ENCODE results near the gene ACADS.

ACADS gene

DNA sequence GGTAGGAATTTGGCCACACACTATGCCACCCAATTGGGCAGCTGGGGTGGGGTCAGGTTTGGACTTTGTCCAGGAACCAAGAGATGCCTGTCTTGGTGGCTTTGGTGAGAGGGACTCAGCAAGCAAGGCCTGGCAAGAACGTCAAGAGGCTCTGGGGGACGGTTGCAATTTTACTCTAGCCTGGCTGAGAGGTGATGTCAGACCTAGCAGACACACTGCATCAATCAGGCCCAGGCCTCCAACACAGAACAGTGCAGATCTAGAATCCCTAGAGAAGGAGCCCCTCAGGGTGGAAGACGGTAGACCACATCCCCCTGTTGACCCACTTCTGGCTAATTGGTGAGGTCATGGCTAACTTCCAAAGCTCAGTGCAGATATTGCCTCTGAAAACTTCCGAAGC, 17.0 kb upstream of the ACADS start:
- no peak for TF ChIP-seq CTCF (IDR thresholded peaks at IDR 0.05; ENCODE audit: low read depth, low read length, missing control alignments)
- H3K4me3 ChIP-seq (ENCODE audit: low read depth, low read length): no peak overlapping the region
- DNase-seq (ENCODE audit: low read depth): no peak
- in situ Hi-C loops (cut with HindIII; ENCODE audit: low sequenced_read_pairs): loop anchor here (25.0 kb wide), 1 partner anchor 121 kb away; the partner anchor contains the start of gene POP5

- in situ Hi-C loops (cut with HindIII; ENCODE audit: low sequenced_read_pairs): loop anchor here (25.0 kb wide), 1 partner anchor 123 kb away; the partner anchor contains the start of gene POP5
- TF ChIP-seq CTCF (IDR thresholded peaks at IDR 0.05; ENCODE audit: low read depth, low read length, missing control alignments): no peak
- DNase-seq (ENCODE audit: low read depth): no peak
- peak within 1 kb of the TSS; percentile 86 for H3K4me3 ChIP-seq (ENCODE audit: low read depth, low read length)
Measured at GRCh38 chr12:120710031-120710804, 15.4 kb upstream of the ACADS start, which contains the start of gene UNC119B. Gene UNC119B, plus strand, starts transcription at chr12:120710458. Its CDS starts 17 bp downstream, at chr12:120710475.

DNA sequence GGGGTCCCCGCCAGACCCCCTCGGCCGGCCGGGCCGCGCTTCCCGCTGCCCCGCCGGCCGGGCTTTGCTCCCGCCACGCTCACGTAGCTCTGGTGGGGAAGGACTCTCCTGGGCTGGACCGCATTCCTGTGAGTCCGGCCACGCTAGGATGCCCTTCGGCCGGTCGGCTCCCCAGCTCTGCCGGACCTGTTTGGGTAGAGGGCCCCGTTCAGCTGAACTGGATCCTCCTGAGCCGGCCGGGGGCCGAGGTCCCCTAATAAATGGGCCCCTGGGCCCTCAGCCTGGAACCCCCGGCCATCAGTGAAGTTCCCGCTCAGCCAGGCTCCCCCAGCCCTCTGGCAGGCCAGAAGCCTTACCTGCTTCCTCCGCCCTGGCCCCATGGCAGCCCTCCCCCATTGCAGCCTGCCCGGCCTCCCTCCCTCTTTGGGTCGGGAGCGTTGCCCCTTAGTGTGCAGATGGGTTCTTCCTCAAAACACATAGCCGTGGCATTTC, 14.8 kb upstream of the ACADS start:
- in situ Hi-C loops (cut with HindIII; ENCODE audit: low sequenced_read_pairs): loop anchor here (25.0 kb wide), 1 partner anchor 124 kb away; the partner anchor contains the start of gene POP5
- TF ChIP-seq CTCF (IDR thresholded peaks at IDR 0.05; ENCODE audit: low read depth, low read length, missing control alignments): no peak
- peak overlapping the region; percentile 86 for H3K4me3 ChIP-seq (ENCODE audit: low read depth, low read length)
- no peak for DNase-seq (ENCODE audit: low read depth)

DNA sequence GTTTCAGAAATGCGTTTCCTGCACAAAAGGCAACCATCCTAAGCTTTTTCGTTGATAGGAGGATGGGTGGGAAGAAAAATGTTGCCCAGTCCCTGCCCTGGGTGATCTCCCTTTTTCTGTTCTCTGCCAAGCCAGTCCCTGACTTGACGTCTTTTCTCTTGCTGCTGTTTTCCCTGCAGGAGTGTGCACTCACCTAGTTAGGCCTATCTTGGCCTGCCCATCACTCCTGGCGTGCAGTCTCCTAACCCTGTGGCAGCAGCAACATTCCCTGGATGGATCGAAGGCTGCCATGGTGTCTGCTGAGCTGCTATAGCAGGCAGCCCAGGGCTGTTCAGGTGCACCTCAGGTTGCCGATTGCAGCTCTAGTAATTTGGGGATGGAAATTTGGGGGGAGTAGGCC, 14.2 kb upstream of the ACADS start:
- peak overlapping the region; percentile 86 for H3K4me3 ChIP-seq (ENCODE audit: low read depth, low read length)
- TF ChIP-seq CTCF (IDR thresholded peaks at IDR 0.05; ENCODE audit: low read depth, low read length, missing control alignments): no peak
- no peak for DNase-seq (ENCODE audit: low read depth)
- in situ Hi-C loops (cut with HindIII; ENCODE audit: low sequenced_read_pairs): loop anchor here (25.0 kb wide), 1 partner anchor 124 kb away; the partner anchor contains the start of gene POP5

DNA sequence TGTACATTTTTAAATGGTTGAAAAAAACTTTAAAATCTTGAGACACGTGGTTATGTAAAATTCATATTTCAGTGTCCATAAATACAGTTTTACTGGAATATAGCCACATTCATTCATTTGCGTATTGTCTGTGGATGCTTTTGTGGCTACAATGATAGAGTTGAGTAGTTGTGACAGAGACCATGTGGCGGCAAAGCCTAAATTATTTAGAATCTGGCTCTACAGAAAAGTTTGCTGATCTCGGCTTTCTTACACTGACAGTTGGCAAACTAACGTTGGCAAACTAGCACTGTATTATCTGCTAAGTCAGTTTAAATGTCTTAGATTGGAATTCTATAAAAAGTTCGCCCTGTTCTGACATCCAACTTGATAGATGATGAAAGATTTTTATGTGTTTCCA, 13.0 kb upstream of the ACADS start:
- H3K4me3 ChIP-seq (ENCODE audit: low read depth, low read length): no peak overlapping the region
- in situ Hi-C loops (cut with HindIII; ENCODE audit: low sequenced_read_pairs): loop anchor here (25.0 kb wide), 1 partner anchor 125 kb away; the partner anchor contains the start of gene POP5
- DNase-seq (ENCODE audit: low read depth): no peak
- TF ChIP-seq CTCF (IDR thresholded peaks at IDR 0.05; ENCODE audit: low read depth, low read length, missing control alignments): no peak

DNA sequence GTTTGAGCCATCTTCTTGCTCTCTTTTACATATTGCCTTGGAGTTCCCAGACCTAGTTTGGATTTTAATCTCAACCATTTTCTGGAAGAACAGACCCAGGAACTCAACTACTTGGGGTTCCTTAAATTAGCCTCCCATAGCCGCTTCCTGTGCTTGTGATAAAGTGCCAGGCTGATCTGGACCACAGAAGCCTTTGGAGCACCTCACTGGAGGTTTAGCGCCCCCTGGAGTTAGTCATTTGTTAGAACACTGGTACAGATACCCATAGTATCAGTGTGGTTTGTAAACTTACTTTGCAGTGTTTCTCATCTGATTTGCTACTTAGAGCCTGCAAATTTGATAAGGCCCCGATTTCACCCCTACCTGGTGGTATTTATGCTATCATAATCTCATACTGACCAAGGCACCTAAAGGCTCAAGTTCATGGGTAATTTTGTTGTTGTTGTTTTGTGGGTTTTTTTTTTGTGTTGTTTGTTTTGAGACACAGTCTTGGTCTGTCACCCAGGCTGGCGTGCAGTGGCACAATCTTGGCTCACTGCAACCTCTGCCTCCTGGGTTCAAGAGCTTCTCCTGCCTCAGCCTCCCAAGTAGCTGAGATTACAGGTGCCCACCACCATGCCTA, 11.7 kb upstream of the ACADS start:
- peak; percentile 85 for TF ChIP-seq CTCF (IDR thresholded peaks at IDR 0.05; ENCODE audit: low read depth, low read length, missing control alignments)
- H3K4me3 ChIP-seq (ENCODE audit: low read depth, low read length): no peak overlapping the region
- DNase-seq (ENCODE audit: low read depth): peak; percentile 78
- in situ Hi-C loops (cut with HindIII; ENCODE audit: low sequenced_read_pairs): loop anchor here (25.0 kb wide), 1 partner anchor 127 kb away; the partner anchor contains the start of gene POP5

Measured in astrocyte of the cerebellum (primary cell).